HuH-7 (cell line): ENCODE measurements around the gene BHLHA9.
"Not testable (repeated sequence)": the region's sequence is repeated elsewhere in the genome, so short reads cannot be mapped to it uniquely, and the experiment has no call there.

ENCODE experiments used
- DNase-seq: peaks from one replicate; pipeline ENCODE4 v3.0.0; 2011; ENCODE audit warnings: low spot score

The BHLHA9 gene

GRCh38 chr17:1300371-1300905 lies 30.2 kb downstream of the BHLHA9 start:
- DNase-seq, result no peak

- DNase-seq, result no peak
Measured at GRCh38 chr17:1301546-1301945, 31.3 kb downstream of the BHLHA9 start.

- no peak for DNase-seq
Measured at GRCh38 chr17:1302761-1303160, 32.5 kb downstream of the BHLHA9 start.

- no peak for DNase-seq
Measured at GRCh38 chr17:1304522-1304921, 34.3 kb downstream of the BHLHA9 start.

GRCh38 chr17:1304962-1305563 lies 34.8 kb downstream of the BHLHA9 start:
- no peak for DNase-seq

GRCh38 chr17:1307829-1308228 lies 37.6 kb downstream of the BHLHA9 start:
- DNase-seq, result not testable (repeated sequence)

- no peak for DNase-seq
Measured at GRCh38 chr17:1312261-1312870, 42.1 kb downstream of the BHLHA9 start.

- no peak for DNase-seq
Measured at GRCh38 chr17:1313270-1314005, 43.2 kb downstream of the BHLHA9 start.

- DNase-seq, result no peak
Measured at GRCh38 chr17:1315409-1315808, 45.2 kb downstream of the BHLHA9 start.

GRCh38 chr17:1315891-1316403 lies 45.7 kb downstream of the BHLHA9 start:
- DNase-seq, result no peak
